ENCODE measurements around the gene PKIB.

The PKIB gene

GRCh38 chr6:122653094-122653493, 42.9 kb downstream of the PKIB start:
- TF ChIP-seq, protein P1, sequence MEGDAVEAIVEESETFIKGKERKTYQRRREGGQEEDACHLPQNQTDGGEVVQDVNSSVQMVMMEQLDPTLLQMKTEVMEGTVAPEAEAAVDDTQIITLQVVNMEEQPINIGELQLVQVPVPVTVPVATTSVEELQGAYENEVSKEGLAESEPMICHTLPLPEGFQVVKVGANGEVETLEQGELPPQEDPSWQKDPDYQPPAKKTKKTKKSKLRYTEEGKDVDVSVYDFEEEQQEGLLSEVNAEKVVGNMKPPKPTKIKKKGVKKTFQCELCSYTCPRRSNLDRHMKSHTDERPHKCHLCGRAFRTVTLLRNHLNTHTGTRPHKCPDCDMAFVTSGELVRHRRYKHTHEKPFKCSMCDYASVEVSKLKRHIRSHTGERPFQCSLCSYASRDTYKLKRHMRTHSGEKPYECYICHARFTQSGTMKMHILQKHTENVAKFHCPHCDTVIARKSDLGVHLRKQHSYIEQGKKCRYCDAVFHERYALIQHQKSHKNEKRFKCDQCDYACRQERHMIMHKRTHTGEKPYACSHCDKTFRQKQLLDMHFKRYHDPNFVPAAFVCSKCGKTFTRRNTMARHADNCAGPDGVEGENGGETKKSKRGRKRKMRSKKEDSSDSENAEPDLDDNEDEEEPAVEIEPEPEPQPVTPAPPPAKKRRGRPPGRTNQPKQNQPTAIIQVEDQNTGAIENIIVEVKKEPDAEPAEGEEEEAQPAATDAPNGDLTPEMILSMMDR (IDR thresholded peaks at IDR 0.05) = no peak

DNA sequence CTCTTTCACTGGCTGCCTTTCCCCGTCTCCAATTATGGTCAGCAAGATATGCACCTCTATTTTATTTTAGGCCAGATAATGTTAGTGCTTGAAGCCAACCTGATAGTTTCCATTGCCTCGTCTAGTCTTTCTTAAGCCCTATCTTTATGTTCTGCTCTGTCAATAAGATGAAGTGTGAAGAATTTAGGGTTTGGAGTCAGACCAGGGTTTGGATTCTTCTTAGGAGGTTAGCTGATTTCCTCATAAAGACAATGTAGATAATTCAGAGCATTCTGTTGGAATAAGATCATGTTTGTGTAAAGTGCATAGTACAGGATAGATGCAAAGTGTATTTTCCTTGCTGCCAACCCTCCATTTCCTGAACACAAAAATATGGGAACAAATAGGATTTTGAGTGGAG, 43.8 kb downstream of the PKIB start:
- TF ChIP-seq, protein P1 (IDR thresholded peaks at IDR 0.05) = no peak

- TF ChIP-seq, protein P1 (IDR thresholded peaks at IDR 0.05) = no peak
These were observed 47.4 kb downstream of the PKIB start for GRCh38 chr6:122657601-122658000.

DNA sequence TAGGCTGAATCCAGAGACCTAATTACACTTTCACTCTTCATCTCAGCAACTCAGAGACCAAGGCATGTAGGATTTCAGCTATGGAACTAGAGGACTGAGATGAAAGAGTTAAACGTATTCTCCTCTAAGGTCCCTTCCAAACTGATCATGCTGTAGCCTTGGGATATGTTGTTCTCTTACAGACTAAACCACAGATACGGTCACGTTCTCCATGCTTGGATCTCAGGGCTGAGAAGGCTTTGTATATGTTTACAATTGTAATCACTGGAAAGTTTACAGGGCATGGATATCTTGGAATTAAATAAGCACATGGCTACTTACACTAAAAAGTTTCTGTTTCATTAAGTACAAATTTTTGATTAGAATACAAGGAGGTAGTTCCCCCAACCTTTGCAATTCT, 50.1 kb downstream of the PKIB start:
- TF ChIP-seq, protein P1 (IDR thresholded peaks at IDR 0.05) = no peak

GRCh38 chr6:122663981-122664380, 53.8 kb downstream of the PKIB start:
- TF ChIP-seq, protein P1 (IDR thresholded peaks at IDR 0.05) = no peak

DNA sequence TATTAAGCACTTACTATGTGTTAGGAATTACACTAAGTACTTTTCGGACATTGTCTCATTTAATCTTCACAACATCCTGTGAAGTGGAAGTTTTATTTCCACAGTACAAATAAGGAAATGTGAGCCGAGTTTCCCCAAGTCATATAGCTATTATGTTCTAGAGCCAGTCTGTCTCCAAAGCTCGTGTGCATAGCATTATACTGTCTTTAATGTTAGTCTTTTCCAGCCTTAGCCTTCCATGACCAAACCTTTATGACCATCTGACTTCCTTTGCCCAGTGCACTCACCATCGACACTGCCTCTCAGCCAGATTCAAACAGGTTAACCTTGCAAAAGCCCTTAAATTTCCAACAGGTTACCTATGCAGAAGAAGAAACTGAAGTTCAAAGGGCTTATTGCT, 55.7 kb downstream of the PKIB start:
- TF ChIP-seq, protein P1 (IDR thresholded peaks at IDR 0.05) = no peak

GRCh38 chr6:122666418-122666817, 56.2 kb downstream of the PKIB start:
- TF ChIP-seq, protein P1 (IDR thresholded peaks at IDR 0.05) = no peak

DNA sequence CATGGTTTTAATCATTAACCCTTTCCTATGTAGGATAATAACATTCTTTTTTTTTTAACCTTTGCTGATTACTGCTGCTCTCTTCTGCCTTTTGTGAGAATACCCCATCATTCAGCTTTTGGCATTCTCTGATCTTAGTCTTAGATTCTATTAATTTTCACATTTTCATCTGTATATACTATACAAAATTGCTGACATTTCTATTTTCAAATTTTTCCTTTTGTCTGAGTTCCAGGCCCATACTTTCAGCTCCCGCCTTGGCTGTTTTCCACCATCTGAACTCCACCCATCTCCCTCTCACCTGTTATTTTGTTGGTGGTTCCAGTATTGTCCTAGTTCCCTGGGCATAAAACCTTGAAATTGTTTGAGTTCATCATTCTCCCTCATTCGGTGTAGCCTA, 59.2 kb downstream of the PKIB start:
- TF ChIP-seq, protein P1 (IDR thresholded peaks at IDR 0.05) = no peak

All from LNCAP (cell line).